PC-3 (cell line): ENCODE data around the gene ZNF382.

Experiments used
- CTCF ChIP-seq: fragments of 300-600 bp; sonication (generic); conservative IDR thresholded peaks from 2 replicates; pipeline ENCODE4 v1.5.1; 2017; ENCODE audit warnings: antibody characterized with exemption, low read depth, mild to moderate bottlenecking, low read length
- EZH2 ChIP-seq: fragments of 300-600 bp; sonication (generic); IDR thresholded peaks from one replicate; pipeline ENCODE4 v1.6.1; 2017; ENCODE audit warnings: antibody characterized with exemption, mild to moderate bottlenecking, low read length; ENCODE audit not compliant: unreplicated experiment

GRCh38 chr19:36638862-36639510 is 33.9 kb downstream of the ZNF382 start:
- TF ChIP-seq CTCF: no peak
- no peak for TF ChIP-seq EZH2
